DOHH2 (cell line): ENCODE results near the gene ASMTL.

ENCODE experiments used
- H3F3A ChIP-seq: fragments of 200-600 bp; sonication (generic), shearing (Covaris generic); 2 replicates; pipeline ENCODE4 v1.6.0; 2016; ENCODE audit warnings: antibody characterized with exemption, mild to moderate bottlenecking; ENCODE audit not compliant: control insufficient read depth, insufficient read depth
- H3K27ac ChIP-seq: fragments of 200-600 bp; sonication (generic); 2 replicates; pipeline ENCODE4 v1.5.1; 2014; ENCODE audit warnings: low read depth, mild to moderate bottlenecking, low read length, moderate library complexity
- H3K27me3 ChIP-seq: fragments of 200-600 bp; sonication (generic); 2 replicates; pipeline ENCODE4 v1.6.1; 2014; ENCODE audit warnings: mild to moderate bottlenecking, low read length, mixed read lengths; ENCODE audit not compliant: control insufficient read depth
- H3K36me3 ChIP-seq: fragments of 200-600 bp; sonication (generic); 2 replicates; pipeline ENCODE4 v1.6.1; 2014; ENCODE audit warnings: mild to moderate bottlenecking, low read length, moderate library complexity, mixed read lengths; ENCODE audit not compliant: control insufficient read depth
- H3K4me1 ChIP-seq: fragments of 200-600 bp; sonication (generic); 2 replicates; pipeline ENCODE4 v1.6.1; 2014; ENCODE audit warnings: mild to moderate bottlenecking, low read length, mixed read lengths; ENCODE audit not compliant: control insufficient read depth
- H3K4me2 ChIP-seq: fragments of 200-600 bp; sonication (generic); 2 replicates; pipeline ENCODE4 v1.6.0; 2014; ENCODE audit warnings: mild to moderate bottlenecking, low read length, moderate library complexity
- H3K4me3 ChIP-seq: fragments of 200-600 bp; sonication (generic); 2 replicates; pipeline ENCODE4 v1.5.1; 2014; ENCODE audit warnings: mild to moderate bottlenecking, low read length, mixed read lengths
- H3K79me2 ChIP-seq: fragments of 200-600 bp; sonication (generic); 2 replicates; pipeline ENCODE4 v1.6.1; 2014; ENCODE audit warnings: mild to moderate bottlenecking, low read length, mixed read lengths; ENCODE audit not compliant: control insufficient read depth
- H3K9me2 ChIP-seq: fragments of 200-600 bp; sonication (generic); replicated peaks from 2 replicates; pipeline ENCODE4 v1.6.1; 2014; ENCODE audit warnings: mild to moderate bottlenecking, low read length, mixed read lengths; ENCODE audit not compliant: control insufficient read depth
- H3K9me3 ChIP-seq: fragments of 200-600 bp; sonication (generic); 2 replicates; pipeline ENCODE4 v1.6.1; 2014; ENCODE audit warnings: antibody characterized with exemption, low read length, mixed read lengths; ENCODE audit not compliant: control insufficient read depth, insufficient read depth
- H4K20me1 ChIP-seq: fragments of 200-600 bp; sonication (generic); 2 replicates; pipeline ENCODE4 v1.6.0; 2014; ENCODE audit warnings: low read depth, mild to moderate bottlenecking, antibody characterized with exemption, low read length, moderate library complexity; ENCODE audit not compliant: control insufficient read depth, insufficient read depth
- CTCF ChIP-seq: fragments of 200-600 bp; sonication (generic); IDR thresholded peaks from one replicate; pipeline ENCODE4 v1.5.1; 2014; ENCODE audit warnings: antibody characterized with exemption, mild to moderate bottlenecking, low read depth, low read length; ENCODE audit not compliant: poor library complexity, severe bottlenecking
- EZH2phosphoT487 ChIP-seq: fragments of 200-600 bp; sonication (generic); IDR thresholded peaks from 2 replicates; pipeline ENCODE4 v1.6.1; 2017; ENCODE audit warnings: borderline replicate concordance, mild to moderate bottlenecking, antibody characterized with exemption, low read length, moderate library complexity, mixed read lengths

Gene ASMTL

GRCh38 chrX:1421433-1422134 is 31.1 kb downstream of the ASMTL start:
- H3K79me2 ChIP-seq, result no peaks in the 10 kb centered on the region
- H3K9me3 ChIP-seq, result no peaks in the 10 kb centered on the region
- H3K4me2 ChIP-seq, result no peak overlapping the region
- no peak overlapping the region for H3K4me3 ChIP-seq
- TF ChIP-seq CTCF (no peak), EZH2phosphoT487 (no peak)
- no peak overlapping the region for H3K27ac ChIP-seq
- H3F3A ChIP-seq, result peaks cover 8% of the 10 kb centered on the region
- H4K20me1 ChIP-seq, result no peaks in the 10 kb centered on the region
- no peaks in the 10 kb centered on the region for H3K27me3 ChIP-seq
- peaks cover 54% of the 10 kb centered on the region for H3K36me3 ChIP-seq
- no peaks in the 10 kb centered on the region for H3K9me2 ChIP-seq
- no peaks in the 10 kb centered on the region for H3K4me1 ChIP-seq

- Histone ChIP-seq H3K36me3 (peaks cover 59% of the 10 kb centered on the region), H3K79me2 (no peaks in the 10 kb centered on the region), H3K27me3 (no peaks in the 10 kb centered on the region)
Observed at GRCh38 chrX:1420371-1420770, 32.3 kb downstream of the ASMTL start.

GRCh38 chrX:1419545-1420355 is 33.0 kb downstream of the ASMTL start:
- no peak overlapping the region for H3K4me3 ChIP-seq
- H3K4me1 ChIP-seq, result no peaks in the 10 kb centered on the region
- H3K4me2 ChIP-seq, result no peak overlapping the region
- no peaks in the 10 kb centered on the region for H3K9me3 ChIP-seq
- H3K27ac ChIP-seq, result no peak overlapping the region
- TF ChIP-seq EZH2phosphoT487 (no peak), CTCF (no peak)
- H3K36me3 ChIP-seq, result peaks cover 56% of the 10 kb centered on the region
- H3K79me2 ChIP-seq, result no peaks in the 10 kb centered on the region
- no peaks in the 10 kb centered on the region for H3K27me3 ChIP-seq
- H3F3A ChIP-seq, result peaks cover 8% of the 10 kb centered on the region
- no peaks in the 10 kb centered on the region for H4K20me1 ChIP-seq
- no peaks in the 10 kb centered on the region for H3K9me2 ChIP-seq

More at GRCh38 chrX:1420371-1420770, 32.3 kb downstream of the ASMTL start:
- TF ChIP-seq CTCF (no peak), EZH2phosphoT487 (no peak)
- no peaks in the 10 kb centered on the region for H3K9me2 ChIP-seq
- peaks cover 8% of the 10 kb centered on the region for H3F3A ChIP-seq
- no peaks in the 10 kb centered on the region for H4K20me1 ChIP-seq
- no peaks in the 10 kb centered on the region for H3K4me1 ChIP-seq
- no peaks in the 10 kb centered on the region for H3K9me3 ChIP-seq
- no peak overlapping the region for H3K27ac ChIP-seq
- no peak overlapping the region for H3K4me3 ChIP-seq
- H3K4me2 ChIP-seq, result no peak overlapping the region
